Measurements from ENCODE around the gene BCAS1. TPM values are rescaled to one million over a fixed set of nuclear protein-coding genes. Genes with fewer than 3 reads are reported as not detected.

BCAS1 gene
- total RNA-seq, 4 donors from 2014 or later: 0.29 to 0.83 TPM; not detected in 2

GRCh38 chr20:53962388-53962787 lies 108.0 kb downstream of the BCAS1 start:
- intact Hi-C loops (cut with DNase I; ENCODE audit: low total_unique reads): no loop called here
- no peak for DNase-seq
- Histone ChIP-seq H3K9me3 (no peaks in the 10 kb centered on the region), H3K4me3 (no peak overlapping the region), H3K4me1 (no peaks in the 10 kb centered on the region), H3K36me3 (no peaks in the 10 kb centered on the region), H3K27me3 (no peaks in the 10 kb centered on the region), H3K27ac (no peak overlapping the region)
- TF ChIP-seq CTCF (IDR thresholded peaks at IDR 0.05): no peak
- no peak for TF ChIP-seq POLR2A (IDR thresholded peaks at IDR 0.05)

GRCh38 chr20:53961527-53961926 lies 108.9 kb downstream of the BCAS1 start:
- intact Hi-C loops (cut with DNase I; ENCODE audit: low total_unique reads): no loop called here
- Histone ChIP-seq H3K27me3 (no peaks in the 10 kb centered on the region), H3K9me3 (no peaks in the 10 kb centered on the region), H3K4me3 (no peak overlapping the region), H3K4me1 (no peaks in the 10 kb centered on the region), H3K36me3 (no peaks in the 10 kb centered on the region), H3K27ac (no peak overlapping the region)
- TF ChIP-seq POLR2A (IDR thresholded peaks at IDR 0.05) (no peak), CTCF (IDR thresholded peaks at IDR 0.05) (no peak)
- no peak for DNase-seq

- Histone ChIP-seq H3K9me3 (no peaks in the 10 kb centered on the region), H3K4me3 (no peak overlapping the region), H3K36me3 (no peaks in the 10 kb centered on the region), H3K27me3 (no peaks in the 10 kb centered on the region), H3K27ac (peak overlapping the region in 1 of 2 donors; percentile 30), H3K4me1 (no peaks in the 10 kb centered on the region)
- no peak for DNase-seq
- TF ChIP-seq POLR2A (IDR thresholded peaks at IDR 0.05): no peak
- TF ChIP-seq CTCF (IDR thresholded peaks at IDR 0.05): no peak
- intact Hi-C loops (cut with DNase I; ENCODE audit: low total_unique reads): no loop called here
Observed at GRCh38 chr20:53960579-53961272, 109.7 kb downstream of the BCAS1 start.

- H3K27ac ChIP-seq: peak overlapping the region; percentile 5 to 35
- no peaks in the 10 kb centered on the region for H3K9me3 ChIP-seq
- TF ChIP-seq POLR2A (IDR thresholded peaks at IDR 0.05): no peak
- no peak for TF ChIP-seq CTCF (IDR thresholded peaks at IDR 0.05)
- DNase-seq: peak in 1 of 2 donors; percentile 31
- H3K36me3 ChIP-seq: no peaks in the 10 kb centered on the region
- H3K4me1 ChIP-seq: no peaks in the 10 kb centered on the region
- intact Hi-C loops (cut with DNase I; ENCODE audit: low total_unique reads): no loop called here
- no peaks in the 10 kb centered on the region for H3K27me3 ChIP-seq
- H3K4me3 ChIP-seq: no peak overlapping the region
Observed at GRCh38 chr20:53959911-53960578, 110.3 kb downstream of the BCAS1 start.

GRCh38 chr20:53958260-53958659 lies 112.1 kb downstream of the BCAS1 start:
- no peaks in the 10 kb centered on the region for H3K4me1 ChIP-seq
- H3K4me3 ChIP-seq: no peak overlapping the region
- intact Hi-C loops (cut with DNase I; ENCODE audit: low total_unique reads): no loop called here
- no peaks in the 10 kb centered on the region for H3K27me3 ChIP-seq
- TF ChIP-seq POLR2A (IDR thresholded peaks at IDR 0.05) (no peak), CTCF (IDR thresholded peaks at IDR 0.05) (no peak)
- no peaks in the 10 kb centered on the region for H3K9me3 ChIP-seq
- H3K27ac ChIP-seq: no peak overlapping the region
- no peak for DNase-seq
- H3K36me3 ChIP-seq: no peaks in the 10 kb centered on the region
